AG09309 (cell line): ENCODE measurements around the gene LBR.
A peak's percentile ranks its signal among the peaks of the same experiment; 100 is the strongest.
"Not testable (repeated sequence)": the region's sequence is repeated elsewhere in the genome, so short reads cannot be mapped to it uniquely, and the experiment has no call there.

Source experiments
- DNase-seq: peaks from one replicate; pipeline ENCODE4 v3.0.0-alpha.2; 2010; ENCODE audit warnings: low read depth
- H3K4me3 ChIP-seq: 2 replicates; pipeline ENCODE4 v1.5.1; 2011; ENCODE audit warnings: mild to moderate bottlenecking, low read depth, low read length, moderate library complexity; ENCODE audit not compliant: control insufficient read depth
- CTCF ChIP-seq: IDR thresholded peaks from 2 replicates; pipeline ENCODE4 v1.5.1; 2011; ENCODE audit warnings: mild to moderate bottlenecking, low read depth, low read length, inconsistent platforms; ENCODE audit not compliant: insufficient read depth, control insufficient read depth; ENCODE audit errors: missing control alignments

LBR gene

DNA sequence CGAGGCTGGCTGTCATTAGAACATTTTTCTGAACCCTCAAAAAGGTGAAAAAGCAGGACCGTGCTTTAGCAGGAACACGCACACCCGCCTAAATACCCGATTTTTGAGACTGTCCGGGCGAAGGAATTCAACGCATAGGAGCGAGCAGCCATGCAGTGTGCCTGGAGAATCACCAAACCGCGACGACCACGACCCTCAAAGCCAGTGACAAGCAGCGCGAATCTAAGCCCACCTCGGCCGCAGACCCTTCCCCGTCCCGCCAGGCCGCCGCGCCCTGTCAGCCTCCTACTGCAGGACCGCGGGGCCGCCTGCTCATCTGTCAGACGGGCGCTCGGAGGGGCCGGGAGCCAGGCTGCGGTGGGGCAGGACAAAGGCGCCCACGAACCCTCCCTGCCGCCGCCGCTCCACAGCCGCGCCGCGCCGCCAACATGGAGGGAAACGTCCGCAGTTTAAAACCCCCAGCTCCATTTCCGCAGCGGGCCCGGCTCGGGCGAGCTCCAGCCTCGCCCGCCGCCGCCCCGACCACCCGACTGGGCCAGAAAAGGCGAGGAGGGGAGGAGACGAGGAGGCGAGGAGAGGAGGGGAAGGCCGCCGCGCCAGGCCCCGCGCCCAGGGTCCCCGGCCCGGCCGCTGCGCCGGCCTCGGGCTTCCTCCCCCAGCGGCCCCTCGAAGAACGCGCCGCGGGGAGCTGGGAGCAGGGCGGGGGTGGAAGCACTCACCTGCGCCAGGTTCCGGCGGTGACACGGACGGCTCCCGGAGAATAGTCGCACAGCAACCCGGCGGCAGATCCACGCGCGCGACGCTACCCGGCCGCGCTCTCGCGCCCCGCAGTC, at the start of gene LBR:
Gene LBR, minus strand, starts transcription at position 804 of the 833 bp plus-strand sequence. CDS start 3,963 bp downstream, outside the sequence.
- H3K4me3 ChIP-seq = peak within 1 kb of the TSS; percentile 80
- no peak for DNase-seq
- TF ChIP-seq CTCF = no peak

GRCh38 chr1:225477296-225477911, 49.6 kb upstream of the LBR start:
- TF ChIP-seq CTCF = no peak
- no peak for DNase-seq
- H3K4me3 ChIP-seq = no peak overlapping the region

GRCh38 chr1:225476538-225476988, 48.7 kb upstream of the LBR start:
- TF ChIP-seq CTCF = no peak
- no peak overlapping the region for H3K4me3 ChIP-seq
- DNase-seq = no peak

DNA sequence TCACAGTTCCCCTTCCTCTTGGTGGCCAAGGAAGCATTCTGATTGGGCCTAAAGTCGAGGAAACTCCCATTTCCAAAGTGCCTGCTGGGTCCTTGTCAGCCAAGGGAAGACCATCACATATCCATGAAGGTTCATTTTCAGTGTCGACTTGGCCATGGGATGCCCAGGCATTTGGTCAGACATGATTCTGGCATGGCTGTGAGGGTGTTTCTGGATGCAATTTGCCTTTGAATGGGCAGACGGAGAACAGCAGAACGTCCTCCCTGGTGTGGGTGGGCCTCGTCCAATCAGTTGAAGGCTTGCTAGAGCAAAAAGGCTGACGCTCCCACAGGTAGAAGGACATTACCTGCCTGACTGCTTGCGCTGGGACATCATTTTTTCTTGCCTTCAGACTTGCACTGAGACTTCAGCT, 48.3 kb upstream of the LBR start:
- no peak overlapping the region for H3K4me3 ChIP-seq
- no peak for TF ChIP-seq CTCF
- no peak for DNase-seq

DNA sequence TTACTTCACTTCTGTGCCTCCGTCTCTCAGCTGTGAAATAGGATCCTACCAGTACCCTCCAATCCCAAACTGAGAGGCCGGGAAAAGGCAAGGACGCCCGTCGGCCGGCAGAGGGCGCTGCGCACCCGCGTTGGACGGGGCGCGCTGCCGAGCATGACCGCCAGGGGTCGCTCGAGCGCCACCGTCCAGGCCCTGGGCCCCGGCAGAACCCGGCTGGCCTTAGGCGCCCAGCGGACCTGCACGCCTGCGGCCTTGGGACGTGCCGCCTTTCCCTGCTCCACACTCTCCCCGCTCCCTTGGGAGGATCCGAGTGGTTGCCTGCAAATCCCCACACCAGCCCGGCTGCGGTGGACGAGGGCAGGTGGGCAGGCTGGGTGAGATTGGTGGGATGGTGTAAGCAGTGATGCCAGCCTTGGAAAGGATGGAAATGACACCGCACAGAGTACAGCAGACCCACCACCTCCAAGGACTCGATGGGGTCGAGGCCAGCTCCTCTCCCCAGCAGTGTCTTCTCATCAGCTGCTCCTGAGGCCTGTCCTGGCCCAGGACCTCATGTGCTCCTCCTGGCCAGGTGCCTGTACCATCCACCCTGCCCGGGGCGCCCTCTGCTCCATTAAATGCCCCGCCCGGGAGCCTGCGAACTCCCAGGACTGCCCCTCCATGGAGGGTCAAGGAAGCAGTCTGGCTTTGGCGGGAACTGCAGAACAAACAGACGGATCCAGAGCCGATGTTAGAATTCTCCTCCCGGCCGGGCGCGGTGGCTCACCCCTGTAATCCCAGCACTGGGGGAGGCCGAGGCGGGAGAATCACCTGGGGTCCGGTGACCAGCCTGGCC, 47.4 kb upstream of the LBR start:
- DNase-seq = no peak
- peak; percentile 94 for TF ChIP-seq CTCF
- no peak overlapping the region for H3K4me3 ChIP-seq

GRCh38 chr1:225474439-225474985, 46.7 kb upstream of the LBR start:
- no peak for TF ChIP-seq CTCF
- no peak overlapping the region for H3K4me3 ChIP-seq
- no peak for DNase-seq

GRCh38 chr1:225473676-225474438, 46.0 kb upstream of the LBR start:
- not testable (repeated sequence) for DNase-seq, H3K4me3 ChIP-seq

DNA sequence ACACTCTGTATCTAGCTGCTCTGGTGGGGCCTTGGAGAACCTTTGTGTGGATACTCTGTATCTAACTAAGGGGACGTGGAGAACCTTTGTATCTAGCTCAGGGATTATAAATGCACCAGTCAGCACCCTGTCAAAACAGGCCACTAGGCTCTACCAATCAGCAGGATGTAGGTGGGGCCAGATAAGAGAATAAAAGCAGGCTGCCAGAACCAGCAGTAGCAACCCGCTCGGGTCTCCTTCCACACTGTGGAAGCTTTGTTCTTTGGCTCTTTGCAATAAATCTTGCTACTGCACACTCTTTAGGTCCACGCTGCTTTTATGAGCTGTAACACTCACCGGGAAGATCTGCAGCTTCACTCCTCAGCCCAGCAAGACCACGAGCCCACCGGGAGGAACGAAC, 45.4 kb upstream of the LBR start:
- H3K4me3 ChIP-seq, DNase-seq: not testable (repeated sequence)
